Kidney tubule cell (primary cell): ENCODE results near the gene RIT1.

ENCODE experiments used
- DNase-seq: peaks from one replicate; pipeline ENCODE4 v3.0.0-alpha.2; 2018; ENCODE audit warnings: low spot score

RIT1 gene

GRCh38 chr1:155856975-155857930 lies 53.9 kb downstream of the RIT1 start, which contains the start of gene GON4L:
Gene GON4L (minus strand): TSS chr1:155857214. CDS start chr1:155853780, 3,434 bp downstream.
- peak; percentile 94 for DNase-seq

GRCh38 chr1:155856257-155856974 lies 54.7 kb downstream of the RIT1 start:
- DNase-seq = no peak

- no peak for DNase-seq
Measured at GRCh38 chr1:155850345-155850744, 60.8 kb downstream of the RIT1 start.

- no peak for DNase-seq
Measured at GRCh38 chr1:155847823-155848529, 63.2 kb downstream of the RIT1 start.
